GM19328 (cell line): ENCODE measurements around the gene FBXW4.
"Not testable (repeated sequence)": the region's sequence is repeated elsewhere in the genome, so short reads cannot be mapped to it uniquely, and the experiment has no call there.

Experiments
- ATAC-seq: cut with Tn5 transposase; IDR thresholded peaks from one replicate; pipeline ENCODE4 v1.9.1; 2021; ENCODE audit warnings: mild to moderate bottlenecking, moderate library complexity; ENCODE audit not compliant: unreplicated experiment

Gene FBXW4

DNA sequence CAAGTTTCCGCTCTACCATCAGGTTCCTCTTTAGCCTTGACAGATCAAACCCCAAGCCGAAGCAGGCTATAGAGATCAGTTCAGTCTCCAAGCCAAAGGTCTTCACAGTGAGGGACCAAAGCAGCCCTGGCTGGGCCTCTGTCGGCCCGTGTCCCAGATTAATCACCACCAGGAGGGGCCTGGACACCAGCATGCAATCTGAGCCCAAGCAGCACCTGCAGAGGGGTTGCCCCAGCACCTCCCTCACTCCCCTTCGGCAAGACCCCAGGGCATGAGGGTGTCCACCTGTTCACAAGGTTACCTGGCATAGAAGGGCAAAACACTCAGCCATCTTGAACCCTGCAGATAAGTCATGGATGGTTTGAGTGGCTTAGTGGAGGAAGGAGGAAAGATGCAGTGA, 36.0 kb downstream of the FBXW4 start:
- no peak for ATAC-seq

DNA sequence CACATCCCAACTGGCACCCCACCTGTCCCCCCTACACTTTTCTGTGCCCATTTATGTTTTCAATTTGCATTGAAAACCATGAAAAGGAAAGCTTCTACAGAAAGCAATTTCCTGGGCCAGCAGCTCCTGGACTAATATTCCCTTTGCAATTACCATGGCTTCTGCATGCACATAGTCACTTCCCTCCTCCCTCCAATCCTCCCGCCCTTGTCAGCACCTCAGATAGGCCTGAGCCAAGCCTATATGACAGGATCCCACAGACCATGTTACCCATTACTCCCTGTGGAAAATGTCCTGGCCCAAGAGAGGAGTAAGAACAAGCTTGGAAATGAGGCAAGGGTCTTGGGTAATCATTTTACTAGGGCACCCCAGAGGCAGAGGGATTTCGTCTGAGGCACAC, 38.1 kb downstream of the FBXW4 start:
- ATAC-seq: no peak

- no peak for ATAC-seq
Observed at GRCh38 chr10:101655570-101655969, 39.4 kb downstream of the FBXW4 start.

DNA sequence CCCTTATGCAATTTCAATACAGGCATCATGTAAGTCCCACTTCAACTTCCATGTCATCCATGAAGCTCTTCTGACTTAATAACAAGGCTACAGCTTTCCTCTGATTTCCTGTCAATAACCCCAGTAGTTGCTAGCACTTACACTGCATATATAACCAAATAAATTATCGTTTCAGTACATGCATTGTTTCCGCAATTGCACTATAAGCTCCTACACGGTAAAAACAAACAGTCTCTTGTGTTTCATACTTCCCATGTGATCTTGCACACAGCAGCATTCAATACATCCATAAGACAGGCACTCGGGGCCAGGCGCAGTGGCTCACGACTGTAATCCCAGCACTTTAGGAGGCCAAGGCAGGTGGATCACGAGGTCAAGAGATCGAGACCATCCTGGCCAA, 41.4 kb downstream of the FBXW4 start:
- ATAC-seq: no peak

DNA sequence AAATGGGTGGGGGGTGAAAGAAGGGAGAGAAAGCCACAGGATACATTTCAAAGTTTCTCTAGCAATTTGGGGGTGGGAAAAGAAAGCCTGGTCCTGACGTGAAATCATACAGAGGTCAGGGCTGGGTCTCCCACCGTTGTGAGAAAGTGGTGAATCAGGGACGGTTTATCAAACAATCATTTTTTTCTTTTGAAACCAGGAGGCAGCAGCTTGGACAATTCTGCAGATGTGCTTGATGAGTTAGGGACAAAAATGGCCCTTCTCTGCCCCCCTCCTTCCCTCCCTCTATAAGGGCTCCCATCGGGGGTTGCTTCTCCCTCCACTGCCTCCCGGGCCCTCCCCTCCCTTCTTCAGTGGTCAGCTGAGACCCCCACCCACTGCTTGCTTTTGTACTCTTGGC, 43.6 kb downstream of the FBXW4 start:
- ATAC-seq: no peak

- no peak for ATAC-seq
Observed at GRCh38 chr10:101650863-101651262, 44.1 kb downstream of the FBXW4 start.

DNA sequence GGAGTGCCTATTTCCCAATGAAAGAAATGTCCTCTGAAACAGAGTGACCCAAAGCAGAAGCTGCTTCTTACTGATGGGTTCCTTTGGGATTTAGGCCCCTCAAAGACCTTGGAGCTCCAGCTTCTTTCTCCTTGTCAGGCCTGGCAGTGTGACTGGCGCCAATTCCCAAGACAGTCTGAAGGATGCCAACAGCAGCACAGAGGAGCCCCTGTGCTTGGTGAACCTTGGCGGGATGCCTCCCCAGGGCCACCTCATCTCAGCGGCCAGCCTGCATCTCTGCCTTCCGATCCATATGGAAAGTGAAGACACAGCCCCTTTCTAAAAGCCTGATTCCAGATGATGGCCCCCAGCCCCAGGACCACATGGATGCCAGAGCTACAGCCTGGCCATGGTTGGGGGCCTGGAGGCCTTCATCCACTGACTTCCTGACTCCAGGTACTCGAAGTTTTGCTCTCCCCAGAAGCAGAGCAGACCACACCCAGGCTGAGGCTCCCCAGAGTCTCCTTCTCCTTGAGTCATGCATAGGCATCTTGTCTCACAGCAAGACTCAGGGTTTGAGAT, 45.4 kb downstream of the FBXW4 start:
- no peak for ATAC-seq

DNA sequence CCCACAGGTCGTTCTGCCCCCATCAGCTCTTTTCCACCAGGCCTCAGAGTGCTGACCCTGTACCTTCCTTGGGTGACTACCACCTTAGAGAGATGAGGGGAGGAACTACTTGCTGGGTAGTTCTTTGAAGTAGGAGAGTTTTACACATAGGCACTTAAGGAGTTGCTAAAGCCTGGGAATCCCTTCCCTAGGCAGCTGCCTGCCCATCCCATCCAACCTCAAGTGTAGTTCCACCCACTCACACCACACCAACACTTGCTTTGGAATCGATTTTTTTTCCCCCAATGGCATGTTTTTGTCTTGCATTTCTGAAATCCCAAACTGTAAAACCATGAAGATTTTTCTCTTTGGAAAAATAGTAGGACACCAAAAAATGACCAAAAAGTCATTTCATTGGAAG, 47.7 kb downstream of the FBXW4 start:
- no peak for ATAC-seq

GRCh38 chr10:101646364-101646763, 48.6 kb downstream of the FBXW4 start:
- ATAC-seq: no peak

DNA sequence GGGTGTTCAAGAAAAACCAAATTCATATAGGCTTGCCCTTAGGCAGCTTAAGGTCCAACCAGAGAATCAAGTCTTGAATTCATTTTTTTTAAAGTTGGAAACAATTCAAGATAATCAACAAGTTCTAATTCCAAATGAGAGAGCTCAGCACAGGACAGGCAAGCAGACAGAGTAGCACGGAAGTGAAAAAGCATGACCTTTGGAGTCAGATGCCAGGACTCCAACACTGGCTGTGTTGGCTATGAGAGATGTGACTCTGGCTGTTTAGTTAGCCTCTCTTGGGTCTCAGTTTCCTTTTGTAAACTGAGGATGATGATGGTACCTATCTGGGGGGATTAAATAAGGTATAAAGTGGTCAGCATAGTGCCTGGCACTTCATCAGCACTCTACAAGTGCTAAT, 49.3 kb downstream of the FBXW4 start:
- ATAC-seq: no peak

GRCh38 chr10:101644002-101644401, 51.0 kb downstream of the FBXW4 start:
- ATAC-seq: no peak

DNA sequence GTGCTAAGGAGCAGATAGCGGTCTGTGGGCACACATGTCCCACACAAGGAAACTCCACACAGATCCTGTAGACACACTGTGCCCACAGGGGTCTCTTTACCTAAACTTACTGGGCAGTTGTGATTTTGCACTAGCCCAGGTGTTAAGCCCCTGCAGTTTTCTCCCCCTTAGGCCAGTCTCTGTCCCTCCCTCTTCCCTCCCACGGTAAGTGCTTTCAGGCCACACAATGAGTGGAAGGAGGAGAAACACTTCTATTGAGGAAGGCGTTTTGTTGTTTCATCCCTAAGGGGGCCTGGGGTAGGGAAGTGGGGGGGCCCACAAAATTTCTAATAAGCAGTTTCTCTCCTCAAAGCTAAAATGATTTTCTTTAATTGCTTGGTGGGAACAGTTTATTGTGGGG, 51.4 kb downstream of the FBXW4 start:
- no peak for ATAC-seq

GRCh38 chr10:101639141-101639900, 55.6 kb downstream of the FBXW4 start:
- no peak for ATAC-seq

DNA sequence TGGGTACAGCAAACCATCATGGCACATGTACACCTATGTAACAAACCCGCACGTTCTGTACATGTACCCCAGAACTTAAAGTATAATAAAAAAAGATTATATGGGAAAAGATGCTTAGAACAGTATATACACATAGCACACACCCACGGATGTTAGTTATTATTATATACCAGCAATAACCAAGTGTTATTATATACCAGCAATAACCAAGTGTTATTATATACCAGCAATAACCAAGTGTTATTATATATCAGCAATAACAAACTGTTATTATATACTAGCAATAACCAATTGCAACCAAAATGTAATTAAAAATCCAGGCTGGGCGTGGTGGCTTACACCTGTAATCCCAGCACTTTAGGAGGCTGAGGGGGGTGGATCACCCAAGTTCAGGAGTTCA, 61.5 kb downstream of the FBXW4 start:
- not testable (repeated sequence) for ATAC-seq

GRCh38 chr10:101631821-101632475, 63.0 kb downstream of the FBXW4 start:
- ATAC-seq: no peak

DNA sequence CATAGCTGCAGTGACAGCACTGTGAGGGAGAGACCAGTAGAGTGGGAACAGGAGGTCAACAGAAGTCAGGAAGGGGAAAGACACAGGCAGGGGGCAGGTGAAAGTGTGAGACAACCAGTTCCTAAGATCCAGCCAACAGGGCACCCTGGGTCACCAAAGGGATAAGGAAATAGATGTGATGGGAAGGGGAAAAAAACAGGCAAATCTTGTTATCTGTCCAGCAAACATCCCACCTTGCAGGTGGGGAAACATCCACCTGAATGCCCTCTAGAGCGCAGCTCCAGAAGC, 64.4 kb downstream of the FBXW4 start:
- ATAC-seq: no peak

GRCh38 chr10:101629837-101630632, 64.9 kb downstream of the FBXW4 start:
- ATAC-seq: no peak

DNA sequence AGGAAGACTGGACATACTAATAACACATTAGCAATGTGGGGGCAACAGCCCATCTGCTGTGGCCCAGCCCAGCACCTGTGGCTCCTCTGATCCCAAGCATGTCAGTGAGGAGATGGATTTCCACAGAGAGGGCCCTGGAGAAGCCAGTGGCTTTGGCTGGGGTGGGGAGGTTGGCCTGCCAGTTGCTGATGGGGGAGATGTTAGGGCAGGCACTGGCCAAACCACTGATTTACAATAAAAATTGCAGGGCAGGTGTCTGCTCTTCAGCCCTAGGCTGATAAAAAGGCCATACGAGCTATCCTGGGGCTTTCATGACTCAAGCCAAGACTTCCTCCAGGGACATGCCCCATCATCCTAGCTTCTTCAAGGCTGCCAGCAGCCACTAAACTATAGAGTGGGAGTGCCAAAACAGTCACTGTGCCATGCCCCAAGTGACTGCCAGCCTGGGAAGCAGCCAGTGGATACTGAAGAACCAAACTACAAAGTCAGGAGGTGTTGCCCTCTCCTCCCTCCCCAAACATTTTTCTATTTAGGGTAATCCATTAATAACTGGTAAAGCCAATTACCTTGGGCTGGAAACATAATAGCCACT, 69.1 kb downstream of the FBXW4 start:
- ATAC-seq: no peak

DNA sequence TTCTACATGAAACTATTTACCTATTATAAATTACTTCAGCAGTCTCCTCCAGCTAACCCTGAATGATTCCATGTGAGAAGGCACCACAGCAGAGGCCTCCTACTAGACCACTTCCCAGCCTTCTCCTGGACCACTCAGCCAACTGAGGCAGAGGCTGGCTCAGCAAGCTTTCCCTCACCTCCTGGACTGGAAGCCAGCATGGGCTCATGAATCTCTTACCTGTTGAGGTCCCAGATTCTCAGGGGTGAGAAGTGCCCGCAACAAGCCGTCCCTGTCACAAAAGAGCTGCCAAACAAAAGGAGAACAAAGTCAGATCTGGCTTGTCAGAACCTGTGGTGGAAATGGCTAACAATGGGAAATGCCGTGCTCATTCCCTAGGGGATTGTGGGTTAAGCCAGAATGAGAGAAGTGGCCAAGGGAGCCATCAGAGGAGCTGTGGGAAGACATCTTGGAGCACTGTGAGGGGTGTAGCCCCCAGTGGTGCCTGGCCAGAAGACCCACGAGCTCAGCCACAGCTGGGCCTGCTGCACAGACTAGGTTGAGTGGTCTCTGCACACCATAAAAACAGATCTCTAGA, 70.4 kb downstream of the FBXW4 start:
- ATAC-seq: no peak

- ATAC-seq: no peak
Observed at GRCh38 chr10:101623528-101623927, 71.4 kb downstream of the FBXW4 start.

DNA sequence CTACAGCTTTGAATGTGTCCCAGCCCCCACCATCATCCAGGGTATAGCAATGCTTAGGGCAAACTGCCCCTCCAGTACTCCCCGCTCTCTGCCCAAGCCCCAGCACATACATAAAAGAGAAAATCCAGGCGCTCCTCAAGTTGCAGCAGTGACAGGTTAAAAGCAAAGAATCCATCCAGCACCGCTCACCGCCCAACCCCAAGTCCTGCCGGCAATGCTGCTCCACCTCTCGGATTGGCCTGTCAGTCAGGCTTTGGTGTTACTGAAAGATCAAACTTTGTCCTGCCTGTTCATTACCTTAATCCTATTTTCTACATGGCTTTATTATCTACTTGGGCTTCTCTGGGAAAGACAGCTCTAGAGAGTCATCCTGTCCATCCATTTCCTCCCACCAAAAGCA, 75.0 kb downstream of the FBXW4 start:
- ATAC-seq: no peak
